ENCODE measurements around the gene CNN3. TPM values are rescaled to one million over a fixed set of nuclear protein-coding genes. Genes with fewer than 3 reads are reported as not detected.

Gene CNN3
- 59.8 and 61.6 TPM in 2 replicates for polyA plus RNA-seq (2011; rRNA removed)
- polyA plus RNA-seq (2012; cell fraction: cytosol; rRNA removed), result 24.8 and 27.4 TPM in 2 replicates
- 12.9 and 13.7 TPM in 2 replicates for polyA plus RNA-seq (2012; cell fraction: nucleus; rRNA removed)
- 70.2 to 83.4 TPM (median 78.3 TPM) in 3 replicates for polyA plus RNA-seq (2017; fragmentation: RNase III; extraction: RNeasy Plus Mini Kit Qiagen cat#74134 plus additional on column Dnase treatment)
- 60.2 and 64.6 TPM in 2 replicates for polyA minus RNA-seq (2011; rRNA and poly(A)+ RNA removed)

DNA sequence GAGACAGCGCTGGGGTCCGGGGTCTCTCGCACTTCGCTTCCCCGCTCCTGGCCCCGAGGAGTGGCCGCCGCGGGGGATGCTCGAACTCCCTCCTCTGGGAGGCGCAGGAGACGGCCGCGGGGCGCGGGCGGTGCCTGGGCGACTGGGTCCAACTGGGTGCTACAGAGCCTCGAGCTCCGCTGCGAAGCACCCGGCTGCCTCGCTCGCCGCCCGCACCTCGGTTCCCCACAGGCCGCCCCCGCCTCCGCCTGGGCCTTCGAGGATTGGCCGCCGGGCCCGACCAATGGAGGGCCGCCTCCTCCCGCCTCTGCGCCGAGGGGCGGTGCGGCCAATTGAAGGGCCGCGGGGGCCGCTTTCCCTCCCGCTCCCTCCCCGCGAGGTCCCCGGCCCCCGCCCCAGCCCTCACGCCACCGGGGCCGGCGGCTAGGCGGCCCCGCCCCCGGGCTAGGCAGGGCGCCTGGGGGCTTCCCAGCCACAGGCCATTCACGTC lies at the start of gene CNN3:
Gene CNN3, minus strand, starts transcription at position 196 of the 490 bp plus-strand sequence. CDS start 216 bp downstream, outside the sequence.
- no peaks in the 10 kb centered on the region for H3K9me3 ChIP-seq
- peaks cover 45% of the 10 kb centered on the region for H3K4me1 ChIP-seq
- DNase-seq (ENCODE audit: low read depth in 1 of 2, low spot score in 1 of 2) (peak; percentile 76 to 87), ATAC-seq (peak; percentile 92 to 95), FAIRE-seq (no peak)
- ChIA-PET CTCF (interaction anchor here (1.0 to 2.5 kb wide), 3 partner anchors 9 to 115 kb away, joined by 4 to 15 read pairs (median 6); no protein-coding TSS in a partner anchor), POLR2A (interaction anchor here (0.6 to 1.0 kb wide), 4 partner anchors 14 to 72 kb away, joined by 3 to 7 read pairs (median 3); no protein-coding TSS in a partner anchor)
- H3K4me2 ChIP-seq, result peak within 1 kb of the TSS; percentile 76
- WGBS (ENCODE audit: missing lambda C conversion rate), result no CpG with 5 or more reads among the region's 57 CpGs
- H3K27ac ChIP-seq, result peak within 1 kb of the TSS; percentile 88 to 98
- peak within 1 kb of the TSS; percentile 90 for H3K4me3 ChIP-seq
- TF ChIP-seq PHF8 (IDR thresholded peaks at IDR 0.05; ENCODE audit: borderline replicate concordance, low read depth) (no peak), CBX8 (IDR thresholded peaks at IDR 0.05) (no peak), FOSL2 (IDR thresholded peaks at IDR 0.05) (no peak), FOSL2 (CRISPR knock-in tag; IDR thresholded peaks at IDR 0.05) (no peak), MAFK (IDR thresholded peaks at IDR 0.05; ENCODE audit: partially characterized antibody) (no peak), CHD4 (IDR thresholded peaks at IDR 0.05; ENCODE audit: borderline replicate concordance) (no peak), TP53 (CRISPR knock-in tag; IDR thresholded peaks at IDR 0.05) (no peak), JUNB (IDR thresholded peaks at IDR 0.05) (no peak), HDAC2 (IDR thresholded peaks at IDR 0.05) (no peak), POLR2A (IDR thresholded peaks at IDR 0.05; ENCODE audit: low read length) (peak; percentile 76), CHD2 (IDR thresholded peaks at IDR 0.05; ENCODE audit: low read length, partially characterized antibody) (no peak), EHMT2 (IDR thresholded peaks at IDR 0.05; ENCODE audit: low read depth) (no peak), JUN (IDR thresholded peaks at IDR 0.05) (0 out of 5 replicates have a peak, but pooled peaks of 1 of the 2 experiments have one; percentile 57), TFCP2L1 (CRISPR knock-in tag; IDR thresholded peaks at IDR 0.05) (no peak), CBX2 (IDR thresholded peaks at IDR 0.05; ENCODE audit: borderline replicate concordance, low read depth) (no peak), HOXB13 (CRISPR knock-in tag; IDR thresholded peaks at IDR 0.05; ENCODE audit: low read depth) (no peak), SREBF2 (IDR thresholded peaks at IDR 0.05) (no peak), NR3C1 (IDR thresholded peaks at IDR 0.05) (no peak), MAZ (IDR thresholded peaks at IDR 0.05; ENCODE audit: borderline replicate concordance, low read depth, low read length) (no peak), RAD21 (conservative IDR thresholded peaks at IDR 0.05 in 1 of 2, IDR thresholded peaks at IDR 0.05 in 1 of 2) (no peak), NPAS2 (CRISPR knock-in tag; IDR thresholded peaks at IDR 0.05; ENCODE audit: borderline replicate concordance) (no peak), HEYL (CRISPR knock-in tag; IDR thresholded peaks at IDR 0.05) (no peak), ZNF302 (CRISPR knock-in tag; IDR thresholded peaks at IDR 0.05) (no peak), FOSB (CRISPR knock-in tag; IDR thresholded peaks at IDR 0.05) (no peak)
- TF ChIP-seq, protein P1, sequence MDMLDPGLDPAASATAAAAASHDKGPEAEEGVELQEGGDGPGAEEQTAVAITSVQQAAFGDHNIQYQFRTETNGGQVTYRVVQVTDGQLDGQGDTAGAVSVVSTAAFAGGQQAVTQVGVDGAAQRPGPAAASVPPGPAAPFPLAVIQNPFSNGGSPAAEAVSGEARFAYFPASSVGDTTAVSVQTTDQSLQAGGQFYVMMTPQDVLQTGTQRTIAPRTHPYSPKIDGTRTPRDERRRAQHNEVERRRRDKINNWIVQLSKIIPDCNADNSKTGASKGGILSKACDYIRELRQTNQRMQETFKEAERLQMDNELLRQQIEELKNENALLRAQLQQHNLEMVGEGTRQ (IDR thresholded peaks at IDR 0.05), result no peak
- TF ChIP-seq, protein P2, sequence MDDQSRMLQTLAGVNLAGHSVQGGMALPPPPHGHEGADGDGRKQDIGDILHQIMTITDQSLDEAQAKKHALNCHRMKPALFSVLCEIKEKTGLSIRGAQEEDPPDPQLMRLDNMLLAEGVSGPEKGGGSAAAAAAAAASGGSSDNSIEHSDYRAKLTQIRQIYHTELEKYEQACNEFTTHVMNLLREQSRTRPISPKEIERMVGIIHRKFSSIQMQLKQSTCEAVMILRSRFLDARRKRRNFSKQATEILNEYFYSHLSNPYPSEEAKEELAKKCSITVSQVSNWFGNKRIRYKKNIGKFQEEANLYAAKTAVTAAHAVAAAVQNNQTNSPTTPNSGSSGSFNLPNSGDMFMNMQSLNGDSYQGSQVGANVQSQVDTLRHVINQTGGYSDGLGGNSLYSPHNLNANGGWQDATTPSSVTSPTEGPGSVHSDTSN (IDR thresholded peaks at IDR 0.05), result no peak
- TF ChIP-seq, protein P3, sequence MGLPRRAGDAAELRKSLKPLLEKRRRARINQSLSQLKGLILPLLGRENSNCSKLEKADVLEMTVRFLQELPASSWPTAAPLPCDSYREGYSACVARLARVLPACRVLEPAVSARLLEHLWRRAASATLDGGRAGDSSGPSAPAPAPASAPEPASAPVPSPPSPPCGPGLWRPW (IDR thresholded peaks at IDR 0.05), result no peak
- TF ChIP-seq, protein P4, sequence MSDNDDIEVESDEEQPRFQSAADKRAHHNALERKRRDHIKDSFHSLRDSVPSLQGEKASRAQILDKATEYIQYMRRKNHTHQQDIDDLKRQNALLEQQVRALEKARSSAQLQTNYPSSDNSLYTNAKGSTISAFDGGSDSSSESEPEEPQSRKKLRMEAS (IDR thresholded peaks at IDR 0.05), result peak; percentile 84
- TF ChIP-seq, protein P5, sequence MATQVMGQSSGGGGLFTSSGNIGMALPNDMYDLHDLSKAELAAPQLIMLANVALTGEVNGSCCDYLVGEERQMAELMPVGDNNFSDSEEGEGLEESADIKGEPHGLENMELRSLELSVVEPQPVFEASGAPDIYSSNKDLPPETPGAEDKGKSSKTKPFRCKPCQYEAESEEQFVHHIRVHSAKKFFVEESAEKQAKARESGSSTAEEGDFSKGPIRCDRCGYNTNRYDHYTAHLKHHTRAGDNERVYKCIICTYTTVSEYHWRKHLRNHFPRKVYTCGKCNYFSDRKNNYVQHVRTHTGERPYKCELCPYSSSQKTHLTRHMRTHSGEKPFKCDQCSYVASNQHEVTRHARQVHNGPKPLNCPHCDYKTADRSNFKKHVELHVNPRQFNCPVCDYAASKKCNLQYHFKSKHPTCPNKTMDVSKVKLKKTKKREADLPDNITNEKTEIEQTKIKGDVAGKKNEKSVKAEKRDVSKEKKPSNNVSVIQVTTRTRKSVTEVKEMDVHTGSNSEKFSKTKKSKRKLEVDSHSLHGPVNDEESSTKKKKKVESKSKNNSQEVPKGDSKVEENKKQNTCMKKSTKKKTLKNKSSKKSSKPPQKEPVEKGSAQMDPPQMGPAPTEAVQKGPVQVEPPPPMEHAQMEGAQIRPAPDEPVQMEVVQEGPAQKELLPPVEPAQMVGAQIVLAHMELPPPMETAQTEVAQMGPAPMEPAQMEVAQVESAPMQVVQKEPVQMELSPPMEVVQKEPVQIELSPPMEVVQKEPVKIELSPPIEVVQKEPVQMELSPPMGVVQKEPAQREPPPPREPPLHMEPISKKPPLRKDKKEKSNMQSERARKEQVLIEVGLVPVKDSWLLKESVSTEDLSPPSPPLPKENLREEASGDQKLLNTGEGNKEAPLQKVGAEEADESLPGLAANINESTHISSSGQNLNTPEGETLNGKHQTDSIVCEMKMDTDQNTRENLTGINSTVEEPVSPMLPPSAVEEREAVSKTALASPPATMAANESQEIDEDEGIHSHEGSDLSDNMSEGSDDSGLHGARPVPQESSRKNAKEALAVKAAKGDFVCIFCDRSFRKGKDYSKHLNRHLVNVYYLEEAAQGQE (IDR thresholded peaks at IDR 0.05), result no peak
- TF ChIP-seq, protein P6, sequence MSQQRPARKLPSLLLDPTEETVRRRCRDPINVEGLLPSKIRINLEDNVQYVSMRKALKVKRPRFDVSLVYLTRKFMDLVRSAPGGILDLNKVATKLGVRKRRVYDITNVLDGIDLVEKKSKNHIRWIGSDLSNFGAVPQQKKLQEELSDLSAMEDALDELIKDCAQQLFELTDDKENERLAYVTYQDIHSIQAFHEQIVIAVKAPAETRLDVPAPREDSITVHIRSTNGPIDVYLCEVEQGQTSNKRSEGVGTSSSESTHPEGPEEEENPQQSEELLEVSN (IDR thresholded peaks at IDR 0.05; ENCODE audit: borderline replicate concordance, low read depth), result peak; percentile 90
- TF ChIP-seq, protein P7, sequence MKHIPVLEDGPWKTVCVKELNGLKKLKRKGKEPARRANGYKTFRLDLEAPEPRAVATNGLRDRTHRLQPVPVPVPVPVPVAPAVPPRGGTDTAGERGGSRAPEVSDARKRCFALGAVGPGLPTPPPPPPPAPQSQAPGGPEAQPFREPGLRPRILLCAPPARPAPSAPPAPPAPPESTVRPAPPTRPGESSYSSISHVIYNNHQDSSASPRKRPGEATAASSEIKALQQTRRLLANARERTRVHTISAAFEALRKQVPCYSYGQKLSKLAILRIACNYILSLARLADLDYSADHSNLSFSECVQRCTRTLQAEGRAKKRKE (CRISPR knock-in tag; IDR thresholded peaks at IDR 0.05; ENCODE audit: low read depth), result no peak
- TF ChIP-seq, protein P8, sequence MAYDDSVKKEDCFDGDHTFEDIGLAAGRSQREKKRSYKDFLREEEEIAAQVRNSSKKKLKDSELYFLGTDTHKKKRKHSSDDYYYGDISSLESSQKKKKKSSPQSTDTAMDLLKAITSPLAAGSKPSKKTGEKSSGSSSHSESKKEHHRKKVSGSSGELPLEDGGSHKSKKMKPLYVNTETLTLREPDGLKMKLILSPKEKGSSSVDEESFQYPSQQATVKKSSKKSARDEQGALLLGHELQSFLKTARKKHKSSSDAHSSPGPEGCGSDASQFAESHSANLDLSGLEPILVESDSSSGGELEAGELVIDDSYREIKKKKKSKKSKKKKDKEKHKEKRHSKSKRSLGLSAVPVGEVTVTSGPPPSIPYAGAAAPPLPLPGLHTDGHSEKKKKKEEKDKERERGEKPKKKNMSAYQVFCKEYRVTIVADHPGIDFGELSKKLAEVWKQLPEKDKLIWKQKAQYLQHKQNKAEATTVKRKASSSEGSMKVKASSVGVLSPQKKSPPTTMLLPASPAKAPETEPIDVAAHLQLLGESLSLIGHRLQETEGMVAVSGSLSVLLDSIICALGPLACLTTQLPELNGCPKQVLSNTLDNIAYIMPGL (CRISPR knock-in tag; IDR thresholded peaks at IDR 0.05; ENCODE audit: borderline replicate concordance), result no peak

Data from A549 (cell line).